Stimulated activated CD4-positive, alpha-beta T cell treated with anti-CD3 and anti-CD28 coated beads, Interleukin-12 subunit alpha, Interleukin-12 subunit beta, amount 100 ng/mL, for 24 hours (primary cell): ENCODE results near the gene TJP2.

Experiments used
- DNase-seq, 2 experiments: peaks; one replicate each; pipeline ENCODE4 v3.0.0-alpha.2; 2020; ENCODE audit warnings: low read depth in 2 of 2

The TJP2 gene

GRCh38 chr9:69190863-69191181 is 16.7 kb downstream of the TJP2 start:
- no peak for DNase-seq

- no peak for DNase-seq
These were observed 17.2 kb downstream of the TJP2 start for GRCh38 chr9:69191231-69191630.

DNA sequence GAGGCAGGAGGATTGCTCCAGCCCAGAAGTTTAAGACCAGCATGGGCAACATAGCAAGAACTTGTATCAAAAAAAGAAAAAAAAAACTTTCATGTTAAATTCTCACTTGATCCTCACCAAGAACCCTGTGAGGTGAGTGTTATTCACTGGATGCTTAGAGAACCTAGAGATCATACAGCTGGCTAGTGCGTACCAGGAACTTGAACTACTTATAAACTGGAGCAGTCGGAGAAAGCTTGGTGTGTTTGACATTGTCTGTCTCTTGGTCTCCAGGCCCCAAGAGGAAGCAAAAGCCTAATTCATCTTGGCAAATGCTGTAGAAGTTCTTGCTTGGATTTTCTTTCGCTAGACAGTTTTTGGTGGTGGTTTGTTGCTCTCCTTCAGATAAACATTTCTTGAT is 18.1 kb downstream of the TJP2 start:
- DNase-seq: no peak

DNA sequence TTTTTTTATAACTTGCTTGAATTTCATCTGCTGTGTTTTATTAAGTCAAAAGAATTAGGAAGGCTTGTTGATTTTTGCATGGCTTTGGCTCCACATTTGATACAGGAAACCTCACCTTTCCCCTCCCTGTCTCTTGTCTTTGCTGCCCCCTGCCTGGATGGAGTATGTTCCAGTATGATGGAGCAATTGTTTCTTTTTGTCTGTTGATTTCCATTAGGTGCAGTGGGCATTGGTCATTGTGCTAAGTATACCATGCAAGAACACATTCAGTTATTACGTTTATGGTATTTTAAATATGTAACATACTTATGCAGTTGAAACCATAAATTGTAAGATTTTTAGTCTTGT is 19.6 kb downstream of the TJP2 start:
- DNase-seq: no peak

DNA sequence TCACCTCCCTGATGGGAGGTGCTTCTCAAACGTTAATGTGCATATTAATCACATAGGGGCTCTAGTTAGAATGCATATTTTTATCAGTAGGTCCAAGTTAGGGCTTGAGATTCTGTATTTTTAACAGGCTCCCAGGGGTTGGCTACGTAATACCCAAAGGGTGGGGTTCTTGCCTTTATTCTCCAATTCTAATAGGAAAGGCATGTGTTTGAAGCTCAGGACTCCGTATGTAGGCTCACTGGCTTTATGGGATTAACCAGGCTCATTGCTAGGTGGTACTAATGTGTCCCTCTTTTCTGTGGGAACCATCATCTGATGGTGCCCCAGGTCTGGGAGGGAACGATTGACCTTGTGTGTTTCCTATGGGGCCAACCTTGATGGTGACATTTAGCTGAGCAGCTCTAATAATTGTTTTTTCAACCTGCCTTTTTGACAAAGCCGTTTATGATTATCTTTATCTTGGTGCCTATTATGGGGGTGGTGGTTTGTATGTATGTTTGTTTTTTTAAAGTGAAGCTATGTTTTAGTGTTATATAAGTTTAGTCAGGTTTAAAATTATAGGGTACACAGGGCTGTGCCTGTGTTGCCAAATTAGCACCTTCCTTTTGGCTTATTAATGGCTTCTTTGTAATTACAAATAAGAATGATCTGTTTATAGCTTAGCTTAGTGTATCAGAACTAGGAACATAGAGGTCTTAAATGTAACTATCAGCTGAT is 20.8 kb downstream of the TJP2 start:
- DNase-seq: no peak

DNA sequence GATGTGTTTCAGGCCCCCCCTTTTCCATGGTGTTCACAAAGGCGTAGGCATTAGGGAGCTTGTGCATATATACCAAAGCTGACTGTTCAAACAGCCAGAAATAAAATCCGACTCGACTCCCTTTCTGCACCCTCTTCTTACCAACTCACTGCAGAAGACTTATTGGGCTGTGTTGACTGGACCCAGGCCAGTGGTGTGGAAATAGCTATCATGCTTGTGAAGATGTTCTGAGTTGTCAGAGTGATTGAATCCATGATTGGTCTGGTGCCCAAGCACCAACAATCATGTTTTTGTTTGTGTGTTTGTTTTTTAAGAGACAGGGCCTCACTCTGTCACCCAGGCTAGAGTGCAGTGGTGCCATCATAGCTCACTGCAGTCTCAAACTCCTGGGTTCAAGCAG is 21.6 kb downstream of the TJP2 start:
- no peak for DNase-seq

GRCh38 chr9:69197687-69198086 is 23.6 kb downstream of the TJP2 start:
- no peak for DNase-seq

DNA sequence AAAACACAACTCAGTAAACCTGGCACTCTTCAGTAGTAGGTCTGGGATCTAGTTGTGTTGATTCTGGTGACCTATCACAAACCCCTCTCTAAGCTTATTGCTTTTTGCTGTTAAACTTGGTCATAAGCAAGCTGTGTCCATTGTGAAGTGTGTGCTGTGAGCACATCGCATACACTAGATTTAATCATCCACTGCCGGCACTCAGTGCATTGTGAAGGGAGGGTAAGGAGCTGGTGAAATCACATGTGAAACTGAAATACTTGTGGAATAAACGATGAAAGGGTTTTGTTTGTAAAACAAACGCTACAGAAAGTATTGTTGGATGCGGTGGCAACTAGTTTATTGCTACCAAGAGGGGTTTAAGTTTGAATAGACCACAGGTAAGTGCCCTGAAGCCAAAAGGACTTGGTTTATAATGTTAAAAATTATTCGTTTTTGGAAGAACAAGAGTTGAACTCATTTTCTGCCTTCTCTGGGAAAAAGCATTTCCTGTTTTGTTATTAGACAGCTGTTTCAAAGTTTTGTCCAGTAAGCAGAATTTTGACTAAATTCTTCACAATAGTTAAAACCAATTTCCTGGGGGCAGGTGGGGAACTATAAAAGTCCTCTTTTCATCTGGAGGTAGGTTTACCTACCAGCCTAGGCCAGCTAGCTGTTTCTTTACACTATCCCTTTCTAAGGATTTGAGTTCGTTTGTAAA is 24.6 kb downstream of the TJP2 start:
- no peak for DNase-seq

GRCh38 chr9:69199769-69200470 is 25.8 kb downstream of the TJP2 start:
- DNase-seq: no peak

GRCh38 chr9:69202556-69202955 is 28.5 kb downstream of the TJP2 start:
- no peak for DNase-seq

- no peak for DNase-seq
These were observed 30.2 kb downstream of the TJP2 start for GRCh38 chr9:69204326-69204725.

- no peak for DNase-seq
These were observed 30.8 kb downstream of the TJP2 start for GRCh38 chr9:69204849-69205248.

DNA sequence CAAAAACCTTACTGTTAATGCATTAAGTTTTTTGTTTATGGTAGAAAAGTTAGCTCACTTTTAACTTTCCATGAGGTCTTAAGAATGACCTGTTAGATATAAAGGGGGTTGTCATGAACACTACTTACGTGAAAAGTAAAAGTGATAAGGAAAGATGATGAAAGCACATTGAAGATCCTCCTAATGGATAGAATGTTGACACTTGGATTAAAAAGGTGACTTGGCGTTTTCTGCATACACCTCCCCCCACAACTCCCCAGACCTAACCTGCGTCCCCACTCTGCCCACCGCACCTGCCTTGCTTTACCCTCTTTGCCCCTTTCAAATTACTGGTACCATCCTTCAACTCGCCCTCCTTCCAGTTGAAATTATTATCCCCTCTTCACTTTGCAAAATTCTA is 32.0 kb downstream of the TJP2 start:
- DNase-seq: no peak

DNA sequence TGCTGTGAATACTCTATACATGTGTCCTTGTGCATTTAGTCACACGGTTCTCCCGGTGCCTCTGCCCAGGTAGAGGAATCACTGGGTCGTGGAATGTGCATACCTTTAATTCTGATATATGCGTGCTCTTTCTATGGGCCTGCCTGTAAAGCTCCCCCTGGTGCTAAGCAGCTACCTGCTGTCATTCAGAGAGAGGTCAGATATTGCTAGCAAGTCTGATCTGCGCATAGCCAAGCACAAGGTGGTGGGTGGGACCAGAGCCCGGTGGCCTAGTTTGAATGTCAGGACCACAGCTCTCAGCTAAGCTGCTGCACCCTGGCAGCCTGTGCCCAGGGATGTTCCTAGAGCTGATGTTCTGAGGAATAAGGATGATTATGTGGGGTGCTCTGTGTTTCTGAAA is 33.4 kb downstream of the TJP2 start:
- DNase-seq: no peak

- DNase-seq: no peak
These were observed 37.5 kb downstream of the TJP2 start for GRCh38 chr9:69211424-69212036.

- no peak for DNase-seq
These were observed 39.6 kb downstream of the TJP2 start for GRCh38 chr9:69213647-69214046.

DNA sequence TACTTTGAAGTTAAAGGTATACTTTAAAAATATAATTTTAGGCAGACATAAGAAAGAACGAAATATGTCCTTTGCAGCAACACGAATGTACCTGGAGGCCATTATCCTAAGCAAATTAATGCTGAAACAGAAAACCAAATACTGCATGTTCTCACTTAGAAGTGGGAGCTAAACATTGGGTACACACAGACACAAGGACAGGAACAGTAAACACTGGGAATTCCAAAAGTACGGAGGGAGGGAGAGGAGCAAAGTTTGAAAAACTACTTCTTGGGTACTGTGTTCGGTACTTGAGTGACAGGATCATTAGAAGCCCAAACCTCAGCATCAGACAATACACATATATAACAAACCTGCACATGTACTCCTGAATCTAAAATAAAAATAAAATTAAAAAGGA is 40.9 kb downstream of the TJP2 start:
- DNase-seq: no peak

GRCh38 chr9:69215774-69216485 is 41.9 kb downstream of the TJP2 start:
- DNase-seq: no peak

DNA sequence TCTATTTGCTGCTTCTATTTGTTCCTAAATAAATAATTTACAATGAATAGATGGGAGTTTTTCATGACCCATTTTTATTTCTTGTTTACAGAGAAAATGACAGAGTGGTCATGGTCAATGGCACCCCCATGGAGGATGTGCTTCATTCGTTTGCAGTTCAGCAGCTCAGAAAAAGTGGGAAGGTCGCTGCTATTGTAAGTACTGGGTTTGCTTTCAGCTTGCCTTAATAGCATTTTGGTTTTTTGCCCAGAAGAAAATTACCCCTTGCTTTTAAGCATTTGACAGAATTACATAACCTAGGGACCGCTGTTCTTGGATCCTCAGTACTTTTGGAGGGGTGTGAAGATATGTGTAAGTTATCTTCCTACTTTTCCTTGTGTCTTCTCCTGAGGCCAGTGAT is 44.1 kb downstream of the TJP2 start:
- DNase-seq: no peak

GRCh38 chr9:69221036-69221435 is 47.0 kb downstream of the TJP2 start:
- DNase-seq: no peak

DNA sequence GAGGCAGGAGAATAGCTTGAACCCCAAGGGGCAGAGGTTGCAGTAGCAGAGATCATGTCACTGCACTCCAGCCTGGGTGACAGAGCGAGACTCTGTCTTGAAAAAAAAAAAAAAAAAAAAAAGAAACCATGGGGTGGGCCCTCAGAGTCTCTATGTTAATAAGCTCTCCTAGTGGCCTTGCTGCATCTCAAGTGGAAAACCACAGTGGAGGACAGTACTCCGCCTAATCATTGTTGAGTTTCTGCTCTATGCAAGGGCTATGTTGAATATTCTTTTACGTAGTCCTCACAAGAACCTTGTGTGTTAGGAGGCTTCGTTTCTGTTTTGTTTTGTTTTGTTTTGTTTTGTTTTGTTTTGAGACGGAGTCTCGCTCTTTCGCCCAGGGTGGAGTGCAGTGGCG is 48.9 kb downstream of the TJP2 start:
- no peak for DNase-seq

DNA sequence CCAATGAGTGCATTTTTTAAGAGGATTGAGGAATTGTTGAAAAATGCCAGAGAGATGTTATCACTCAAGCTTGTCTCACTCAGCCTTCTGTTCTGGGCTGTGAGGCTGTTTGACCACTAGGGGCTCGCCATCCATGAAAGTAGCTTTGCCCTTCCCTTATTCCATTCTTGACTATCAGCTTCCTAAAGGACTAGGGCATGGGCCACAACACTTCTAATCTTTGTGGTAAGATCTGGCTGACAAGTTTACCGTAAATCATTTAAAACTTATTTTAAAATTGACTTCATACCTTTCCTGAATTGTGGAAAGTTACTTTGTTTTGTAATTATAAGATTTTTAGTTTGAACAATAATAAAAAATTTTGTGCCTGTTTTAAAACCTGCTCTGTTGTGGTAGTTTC is 49.5 kb downstream of the TJP2 start:
- no peak for DNase-seq
